GM23248 (cell line): ENCODE data around the gene ABHD14A.

Experiments
- EZH2 ChIP-seq: fragments of 200-600 bp; sonication (generic); IDR thresholded peaks from 2 replicates; pipeline ENCODE4 v1.6.1; 2018; ENCODE audit warnings: antibody characterized with exemption, mild to moderate bottlenecking; ENCODE audit not compliant: insufficient read depth, poor library complexity, severe bottlenecking
- EZH2phosphoT487 ChIP-seq: fragments of 200-600 bp; sonication (generic); IDR thresholded peaks from 2 replicates; pipeline ENCODE4 v1.6.1; 2018; ENCODE audit warnings: antibody characterized with exemption, moderate library complexity, mild to moderate bottlenecking, low read depth; ENCODE audit not compliant: insufficient read depth

DNA sequence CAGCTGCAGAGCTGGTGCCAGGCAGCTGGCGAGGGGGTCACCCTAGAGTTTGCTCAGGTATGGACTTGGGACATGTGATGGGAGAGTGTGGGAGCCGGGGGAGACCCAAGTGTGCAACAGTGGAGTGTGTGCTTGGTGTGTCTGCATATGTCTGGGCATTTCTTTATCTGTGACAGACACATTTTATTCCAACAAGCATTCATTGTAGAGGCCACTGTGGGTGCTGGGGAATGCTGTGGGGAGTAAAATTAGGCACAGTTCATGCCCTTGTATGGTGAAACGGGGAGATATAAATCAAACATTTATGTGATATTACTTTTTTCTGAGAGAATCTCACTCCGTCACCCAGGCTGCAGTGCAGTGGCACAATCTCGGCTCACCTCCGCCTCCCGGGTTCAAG, 12.7 kb downstream of the ABHD14A start:
- TF ChIP-seq EZH2 (no peak), EZH2phosphoT487 (no peak)
